Neutrophil (primary cell): ENCODE measurements around the gene SREK1IP1.

Source experiments
- H3K27ac ChIP-seq: fragments of 200-600 bp; sonication (generic); 2 replicates; pipeline ENCODE4 v1.5.1; 2016; ENCODE audit warnings: mild to moderate bottlenecking, moderate library complexity
- H3K27me3 ChIP-seq: fragments of 200-600 bp; sonication (generic); 2 replicates; pipeline ENCODE4 v1.6.0; 2016; ENCODE audit warnings: mild to moderate bottlenecking
- H3K36me3 ChIP-seq: fragments of 200-600 bp; sonication (generic); 2 replicates; pipeline ENCODE4 v1.5.1; 2017
- H3K4me1 ChIP-seq, 2 experiments: fragments of 200-600 bp in 1 of 2; sonication (generic) in 1 of 2; 1 replicate in 1 of 2; 2 replicates in 1 of 2; pipeline versions ENCODE4 v1.5.1 to v1.6.1; 2013 to 2016; ENCODE audit warnings: low read depth in 1 of 2, low read length in 1 of 2, mild to moderate bottlenecking in 1 of 2, moderate library complexity in 1 of 2; ENCODE audit not compliant: control insufficient read depth in 1 of 2, insufficient read depth in 1 of 2
- H3K4me3 ChIP-seq, 2 experiments: fragments of 200-600 bp in 1 of 2; sonication (generic) in 1 of 2; 1 replicate in 1 of 2; 2 replicates in 1 of 2; pipeline ENCODE4 v1.5.1; 2013 to 2016; ENCODE audit warnings: low read depth in 1 of 2, low read length in 1 of 2, mild to moderate bottlenecking in 1 of 2, moderate library complexity in 1 of 2
- H3K9me3 ChIP-seq: fragments of 200-600 bp; sonication (generic); 2 replicates; pipeline ENCODE4 v1.5.1; 2016
- TF ChIP-seq, protein P1 (sequence below): fragments of 200-600 bp; sonication (generic); IDR thresholded peaks from 2 replicates; pipeline ENCODE4 v1.5.1; 2016; ENCODE audit warnings: antibody characterized with exemption

The SREK1IP1 gene

DNA sequence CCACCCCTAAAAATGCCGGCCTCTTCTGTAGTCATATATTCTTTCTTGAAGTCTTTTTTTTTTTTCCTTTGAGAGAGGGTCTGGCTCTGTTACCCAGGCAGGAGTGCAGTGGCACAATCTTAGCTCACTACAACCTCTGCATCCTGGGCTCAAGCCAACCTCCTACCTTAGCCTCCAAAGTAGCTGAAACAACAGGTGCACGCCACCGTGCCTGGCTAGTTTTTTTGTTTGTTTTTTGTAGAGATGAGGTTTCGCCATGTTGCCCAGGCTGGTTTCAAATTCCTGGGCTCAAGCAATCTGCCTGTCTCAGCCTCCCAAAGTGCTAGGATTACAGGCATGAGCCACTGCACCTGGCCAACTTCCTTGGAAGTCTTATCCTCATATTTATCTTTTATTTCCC is 19.1 kb downstream of the SREK1IP1 start:
- H3K27me3 ChIP-seq = no peaks in the 10 kb centered on the region
- TF ChIP-seq, protein P1, sequence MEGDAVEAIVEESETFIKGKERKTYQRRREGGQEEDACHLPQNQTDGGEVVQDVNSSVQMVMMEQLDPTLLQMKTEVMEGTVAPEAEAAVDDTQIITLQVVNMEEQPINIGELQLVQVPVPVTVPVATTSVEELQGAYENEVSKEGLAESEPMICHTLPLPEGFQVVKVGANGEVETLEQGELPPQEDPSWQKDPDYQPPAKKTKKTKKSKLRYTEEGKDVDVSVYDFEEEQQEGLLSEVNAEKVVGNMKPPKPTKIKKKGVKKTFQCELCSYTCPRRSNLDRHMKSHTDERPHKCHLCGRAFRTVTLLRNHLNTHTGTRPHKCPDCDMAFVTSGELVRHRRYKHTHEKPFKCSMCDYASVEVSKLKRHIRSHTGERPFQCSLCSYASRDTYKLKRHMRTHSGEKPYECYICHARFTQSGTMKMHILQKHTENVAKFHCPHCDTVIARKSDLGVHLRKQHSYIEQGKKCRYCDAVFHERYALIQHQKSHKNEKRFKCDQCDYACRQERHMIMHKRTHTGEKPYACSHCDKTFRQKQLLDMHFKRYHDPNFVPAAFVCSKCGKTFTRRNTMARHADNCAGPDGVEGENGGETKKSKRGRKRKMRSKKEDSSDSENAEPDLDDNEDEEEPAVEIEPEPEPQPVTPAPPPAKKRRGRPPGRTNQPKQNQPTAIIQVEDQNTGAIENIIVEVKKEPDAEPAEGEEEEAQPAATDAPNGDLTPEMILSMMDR = no peak
- H3K4me1 ChIP-seq = peaks cover 15% of the 10 kb centered on the region in 2 experiments
- H3K9me3 ChIP-seq = no peaks in the 10 kb centered on the region
- peaks cover 11% of the 10 kb centered on the region for H3K36me3 ChIP-seq
- H3K4me3 ChIP-seq = no peak overlapping the region
- H3K27ac ChIP-seq = no peak overlapping the region

DNA sequence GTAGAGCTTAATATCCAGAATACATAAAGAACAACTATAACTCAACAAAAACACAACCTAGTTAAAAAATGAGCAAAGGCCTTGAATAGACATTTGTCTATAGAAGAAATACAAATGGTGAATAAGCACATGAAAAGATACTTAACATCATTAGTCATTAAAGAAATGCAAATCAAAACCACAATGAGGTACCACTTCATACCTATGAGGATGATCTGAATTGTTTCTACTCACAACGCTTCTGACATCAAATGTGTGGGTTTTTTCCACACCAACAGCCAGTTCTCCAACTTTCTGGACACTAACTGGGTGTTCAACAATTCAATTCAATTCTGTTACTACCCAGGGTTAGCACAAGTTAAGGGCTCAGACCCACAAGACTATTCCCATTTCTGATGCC is 22.0 kb downstream of the SREK1IP1 start:
- TF ChIP-seq, protein P1 = no peak
- peaks cover 14% of the 10 kb centered on the region in 2 experiments for H3K4me1 ChIP-seq
- no peaks in the 10 kb centered on the region for H3K36me3 ChIP-seq
- no peak overlapping the region for H3K27ac ChIP-seq
- H3K4me3 ChIP-seq = no peak overlapping the region
- no peaks in the 10 kb centered on the region for H3K27me3 ChIP-seq
- H3K9me3 ChIP-seq = no peaks in the 10 kb centered on the region

DNA sequence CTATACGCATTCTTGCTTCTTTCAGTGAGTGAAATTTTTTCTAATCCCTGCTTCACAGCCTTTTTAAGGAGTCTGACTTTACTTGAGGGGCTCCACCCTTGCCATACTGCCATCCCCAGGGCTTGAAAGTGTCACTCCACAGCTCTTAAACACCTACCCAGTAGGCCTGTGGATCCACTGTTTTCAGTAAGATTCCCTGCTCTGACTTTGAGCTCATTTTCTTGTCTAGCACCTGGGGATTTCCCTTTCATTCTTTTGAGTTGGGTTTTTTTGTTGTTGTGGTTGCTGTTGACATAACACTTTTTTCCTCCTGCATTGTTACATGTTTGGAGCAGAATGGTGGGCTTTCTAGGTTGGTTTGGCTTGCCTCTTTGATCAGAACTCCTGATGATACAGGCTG is 23.6 kb downstream of the SREK1IP1 start:
- Histone ChIP-seq H3K27me3 (no peaks in the 10 kb centered on the region), H3K4me3 (no peak overlapping the region), H3K9me3 (no peaks in the 10 kb centered on the region), H3K4me1 (no peaks in the 10 kb centered on the region), H3K36me3 (peaks cover 12% of the 10 kb centered on the region), H3K27ac (no peak overlapping the region)
- TF ChIP-seq, protein P1 = no peak

DNA sequence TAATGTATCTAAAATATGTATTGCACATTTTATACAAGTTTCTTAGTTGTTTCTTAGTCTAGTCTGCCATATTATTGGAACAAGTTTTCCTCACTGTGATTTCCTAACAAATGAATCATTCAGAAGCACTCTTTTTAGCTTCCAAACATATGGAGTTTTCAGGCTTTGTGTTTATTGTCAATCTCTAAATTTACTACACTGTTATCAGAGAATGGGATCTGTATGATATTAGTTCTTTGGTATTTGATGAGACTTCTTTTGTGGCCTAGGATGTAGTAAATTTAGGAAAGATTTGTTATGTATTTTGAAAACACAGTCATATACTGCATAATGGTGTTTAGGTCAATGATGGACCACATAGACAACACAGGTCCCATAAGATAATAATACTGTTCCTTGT is 25.7 kb downstream of the SREK1IP1 start:
- Histone ChIP-seq H3K9me3 (no peaks in the 10 kb centered on the region), H3K36me3 (peaks cover 27% of the 10 kb centered on the region), H3K27ac (no peak overlapping the region), H3K4me3 (no peak overlapping the region), H3K27me3 (no peaks in the 10 kb centered on the region), H3K4me1 (no peaks in the 10 kb centered on the region)
- TF ChIP-seq, protein P1 = no peak

DNA sequence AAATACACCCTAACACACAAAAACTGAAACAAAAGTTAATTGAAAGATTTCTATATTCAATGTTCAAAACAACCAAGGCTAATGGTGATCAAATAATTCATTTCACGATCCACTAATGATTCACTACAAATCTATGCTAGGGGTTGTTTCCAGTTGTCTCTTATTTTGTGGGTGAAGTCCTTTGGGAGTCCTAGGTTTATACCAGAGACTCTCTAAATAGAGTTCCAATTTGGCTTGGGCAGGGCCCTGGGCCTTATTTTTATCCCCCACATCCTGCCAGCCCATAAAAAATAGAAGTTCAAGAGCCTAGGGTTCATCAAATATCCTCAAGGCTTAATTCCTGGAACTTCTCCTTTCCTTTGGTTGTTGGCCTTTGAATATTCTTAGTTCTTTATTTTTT is 26.1 kb downstream of the SREK1IP1 start:
- no peaks in the 10 kb centered on the region for H3K9me3 ChIP-seq
- no peaks in the 10 kb centered on the region for H3K4me1 ChIP-seq
- no peaks in the 10 kb centered on the region for H3K27me3 ChIP-seq
- no peak overlapping the region for H3K27ac ChIP-seq
- no peak overlapping the region for H3K4me3 ChIP-seq
- TF ChIP-seq, protein P1 = no peak
- H3K36me3 ChIP-seq = peaks cover 27% of the 10 kb centered on the region

DNA sequence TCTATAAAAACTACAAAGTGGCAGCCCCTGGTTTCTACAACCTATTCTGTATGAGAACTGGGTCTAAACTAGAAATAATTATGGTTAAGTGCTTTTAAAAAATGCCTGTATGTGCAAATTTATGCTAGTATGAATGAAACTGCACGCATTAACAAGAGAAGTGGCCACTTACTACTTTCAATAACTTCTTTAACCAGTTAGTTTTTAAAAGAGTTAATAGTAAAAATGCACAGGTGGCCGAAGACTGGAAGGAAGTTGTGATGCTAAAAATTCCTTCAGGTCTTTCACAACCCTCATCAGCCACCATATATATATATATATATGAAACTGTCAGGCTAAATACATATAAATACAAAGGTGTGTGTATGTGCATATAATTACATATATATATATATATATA is 41.3 kb downstream of the SREK1IP1 start:
- TF ChIP-seq, protein P1 = no peak
- H3K36me3 ChIP-seq = peaks cover 42% of the 10 kb centered on the region
- H3K4me1 ChIP-seq = no peaks in the 10 kb centered on the region
- H3K4me3 ChIP-seq = no peak overlapping the region
- no peaks in the 10 kb centered on the region for H3K9me3 ChIP-seq
- no peak overlapping the region for H3K27ac ChIP-seq
- no peaks in the 10 kb centered on the region for H3K27me3 ChIP-seq
